HEK293 (cell line): ENCODE data around the gene CSNK1G2.

Source experiments
- TF ChIP-seq, protein P1 (sequence below): fragments of 450-650 bp; formaldehyde crosslinking; IDR thresholded peaks from 2 replicates; pipeline ENCODE4 v1.5.1; 2017; ENCODE audit warnings: missing biosample characterization, missing genetic modification characterization

Gene CSNK1G2

DNA sequence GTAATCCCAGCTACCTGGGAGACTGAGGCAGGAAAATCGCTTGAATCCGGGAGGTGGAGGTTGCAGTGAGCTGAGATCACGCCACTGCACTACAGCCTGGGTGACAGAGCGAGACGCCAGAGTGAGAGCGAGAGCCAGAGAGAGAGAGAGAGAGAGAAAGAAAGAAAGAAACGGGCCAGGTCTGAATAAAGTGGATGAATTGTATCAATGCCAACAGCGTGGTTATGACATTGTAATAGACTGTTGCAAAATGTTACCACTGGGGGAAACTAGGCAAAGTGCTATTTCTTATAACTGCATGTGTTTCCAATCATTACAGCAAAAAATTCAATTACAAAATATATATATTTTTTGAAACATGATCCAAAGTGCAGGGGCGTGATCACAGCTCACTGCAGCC lies 86.4 kb downstream of the CSNK1G2 start (continued):
- TF ChIP-seq, protein P1, sequence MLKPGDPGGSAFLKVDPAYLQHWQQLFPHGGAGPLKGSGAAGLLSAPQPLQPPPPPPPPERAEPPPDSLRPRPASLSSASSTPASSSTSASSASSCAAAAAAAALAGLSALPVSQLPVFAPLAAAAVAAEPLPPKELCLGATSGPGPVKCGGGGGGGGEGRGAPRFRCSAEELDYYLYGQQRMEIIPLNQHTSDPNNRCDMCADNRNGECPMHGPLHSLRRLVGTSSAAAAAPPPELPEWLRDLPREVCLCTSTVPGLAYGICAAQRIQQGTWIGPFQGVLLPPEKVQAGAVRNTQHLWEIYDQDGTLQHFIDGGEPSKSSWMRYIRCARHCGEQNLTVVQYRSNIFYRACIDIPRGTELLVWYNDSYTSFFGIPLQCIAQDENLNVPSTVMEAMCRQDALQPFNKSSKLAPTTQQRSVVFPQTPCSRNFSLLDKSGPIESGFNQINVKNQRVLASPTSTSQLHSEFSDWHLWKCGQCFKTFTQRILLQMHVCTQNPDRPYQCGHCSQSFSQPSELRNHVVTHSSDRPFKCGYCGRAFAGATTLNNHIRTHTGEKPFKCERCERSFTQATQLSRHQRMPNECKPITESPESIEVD: no peak
- TF ChIP-seq, all 188 proteins: peak for 2
